ENCODE data around the gene PLAGL2.
"Not testable (repeated sequence)": the region's sequence is repeated elsewhere in the genome, so short reads cannot be mapped to it uniquely, and the experiment has no call there.

The PLAGL2 gene

GRCh38 chr20:32207626-32208498, at the start of gene PLAGL2, which contains the start of gene POFUT1:
PLAGL2 (minus strand) TSS chr20:32207743; CDS start chr20:32202178, 5,565 bp downstream.
POFUT1 (plus strand) TSS chr20:32207880; CDS start chr20:32207942, 62 bp downstream.
- DNase-seq, result peak; percentile 94

- peak; percentile 94 for DNase-seq
These were observed 44.6 kb upstream of the PLAGL2 start for GRCh38 chr20:32252189-32252588.

GRCh38 chr20:32251470-32251869, 43.9 kb upstream of the PLAGL2 start:
- peak; percentile 22 for DNase-seq

GRCh38 chr20:32249030-32249738, 41.6 kb upstream of the PLAGL2 start:
- peak; percentile 46 for DNase-seq

GRCh38 chr20:32248043-32248442, 40.5 kb upstream of the PLAGL2 start:
- DNase-seq, result no peak

- DNase-seq, result not testable (repeated sequence)
These were observed 38.7 kb upstream of the PLAGL2 start for GRCh38 chr20:32246208-32246607.

- DNase-seq, result no peak
These were observed 37.4 kb upstream of the PLAGL2 start for GRCh38 chr20:32244959-32245358.

- no peak for DNase-seq
These were observed 36.7 kb upstream of the PLAGL2 start for GRCh38 chr20:32244150-32244823.

- no peak for DNase-seq
These were observed 34.3 kb upstream of the PLAGL2 start for GRCh38 chr20:32241807-32242206.

GRCh38 chr20:32240205-32240604, 32.7 kb upstream of the PLAGL2 start:
- no peak for DNase-seq

GRCh38 chr20:32238483-32239425, 31.2 kb upstream of the PLAGL2 start:
- no peak for DNase-seq

GRCh38 chr20:32237419-32237818, 29.9 kb upstream of the PLAGL2 start:
- DNase-seq, result no peak

- no peak for DNase-seq
These were observed 29.3 kb upstream of the PLAGL2 start for GRCh38 chr20:32236819-32237218.

- DNase-seq, result no peak
These were observed 28.5 kb upstream of the PLAGL2 start for GRCh38 chr20:32236048-32236533.

GRCh38 chr20:32235331-32236047, 27.9 kb upstream of the PLAGL2 start:
- no peak for DNase-seq

GRCh38 chr20:32234135-32234808, 26.7 kb upstream of the PLAGL2 start:
- no peak for DNase-seq

GRCh38 chr20:32233286-32233685, 25.7 kb upstream of the PLAGL2 start:
- no peak for DNase-seq

- DNase-seq, result peak; percentile 49
These were observed 24.9 kb upstream of the PLAGL2 start for GRCh38 chr20:32232326-32232886.

GRCh38 chr20:32231847-32232246, 24.3 kb upstream of the PLAGL2 start:
- peak; percentile 51 for DNase-seq

- DNase-seq, result no peak
These were observed 23.7 kb upstream of the PLAGL2 start for GRCh38 chr20:32231245-32231644.

Measured in stimulated activated CD4-positive, alpha-beta T cell treated with anti-CD3 and anti-CD28 coated beads, Interleukin-15, amount 100 ng/mL, for 24 hours (primary cell).